SK-N-SH (cell line): ENCODE measurements around the gene TMEM117. TPM values are rescaled to one million over a fixed set of nuclear protein-coding genes. Genes with fewer than 3 reads are reported as not detected.
"Not testable (repeated sequence)": the region's sequence is repeated elsewhere in the genome, so short reads cannot be mapped to it uniquely, and the experiment has no call there.

ENCODE experiments used
- CTCF ChIA-PET: fragments of 300-600, 350-600 bp; formaldehyde crosslinking; extraction: SDS; loops from one replicate; lab custom pipeline; 2021; lab: Yijun Ruan, JAX
- POLR2A ChIA-PET: fragments of 350-600 bp; sonication (Branson Sonifier 250); formaldehyde crosslinking; extraction: SDS; loops from one replicate; lab custom pipeline; 2020; ENCODE audit warnings: antibody characterized with exemption, inconsistent platforms; lab: Yijun Ruan, JAX
- DNase-seq: peaks from one replicate; pipeline ENCODE4 v3.0.0; 2012
- H2AFZ ChIP-seq: fragments of 200-600 bp; sonication (generic); 2 replicates; pipeline ENCODE4 v1.8.1; 2016; ENCODE audit warnings: antibody characterized with exemption, mild to moderate bottlenecking, low read depth
- H3F3A ChIP-seq: fragments of 200-600 bp; sonication (generic); replicated peaks from 2 replicates; pipeline ENCODE3; 2016; ENCODE audit warnings: antibody characterized with exemption, mild to moderate bottlenecking; ENCODE audit not compliant: insufficient read depth
- H3K27ac ChIP-seq, 2 experiments: fragments of 200-500 bp in 1 of 2; fragments of 200-600 bp in 1 of 2; sonication (Bioruptor generic) in 1 of 2; sonication (generic), shearing (Covaris generic) in 1 of 2; 2 replicates each; pipeline versions ENCODE4 v1.5.1 to v1.6.1; 2014 to 2016; ENCODE audit warnings: low read depth in 2 of 2, inconsistent platforms in 1 of 2, low read length in 1 of 2, mild to moderate bottlenecking in 1 of 2, mixed read lengths in 1 of 2
- H3K27me3 ChIP-seq: fragments of 200-600 bp; sonication (generic), shearing (Covaris generic); 2 replicates; pipeline ENCODE4 v1.6.1; 2016; ENCODE audit warnings: mixed run types; ENCODE audit not compliant: insufficient read depth
- H3K36me3 ChIP-seq, 2 experiments: fragments of 200-500 bp in 1 of 2; fragments of 200-600 bp in 1 of 2; sonication (Bioruptor generic) in 1 of 2; sonication (generic) in 1 of 2; replicated peaks in 1 of 2; 2 replicates each; pipeline versions ENCODE3 to v1.5.1; 2014 to 2016; ENCODE audit warnings: low read length in 1 of 2, mild to moderate bottlenecking in 1 of 2; ENCODE audit not compliant: insufficient read depth in 2 of 2, control insufficient read depth in 1 of 2
- H3K4me1 ChIP-seq, 2 experiments: fragments of 200-500 bp in 1 of 2; fragments of 200-600 bp in 1 of 2; sonication (Bioruptor generic) in 1 of 2; sonication (generic), shearing (Covaris generic) in 1 of 2; 2 replicates each; pipeline versions ENCODE4 v1.5.1 to v1.6.1; 2014 to 2016; ENCODE audit warnings: low read depth in 1 of 2, low read length in 1 of 2, mixed run types in 1 of 2; ENCODE audit not compliant: insufficient read depth in 2 of 2, control insufficient read depth in 1 of 2
- H3K4me2 ChIP-seq: fragments of 200-600 bp; sonication (generic), shearing (Covaris generic); 2 replicates; pipeline ENCODE4 v1.6.1; 2017; ENCODE audit warnings: mixed run types
- H3K4me3 ChIP-seq, 2 experiments: fragments of 200-500 bp in 1 of 2; fragments of 200-600 bp in 1 of 2; sonication (Bioruptor generic) in 1 of 2; sonication (generic), shearing (Covaris generic) in 1 of 2; 2 replicates each; pipeline versions ENCODE4 v1.5.1 to v1.8.1; 2014 to 2016; ENCODE audit warnings: low read depth in 2 of 2, inconsistent platforms in 1 of 2, low read length in 1 of 2, mild to moderate bottlenecking in 1 of 2, mixed read lengths in 1 of 2, moderate library complexity in 1 of 2
- H3K79me2 ChIP-seq: fragments of 200-600 bp; sonication (generic); 2 replicates; pipeline ENCODE4 v1.8.1; 2017; ENCODE audit warnings: mild to moderate bottlenecking; ENCODE audit not compliant: insufficient read depth
- H3K9ac ChIP-seq: fragments of 200-600 bp; sonication (generic); 2 replicates; pipeline ENCODE4 v1.6.1; 2017; ENCODE audit warnings: mixed run types
- H3K9me2 ChIP-seq: fragments of 200-600 bp; sonication (generic); 2 replicates; pipeline ENCODE4 v1.6.1; 2017; ENCODE audit warnings: mixed run types
- H3K9me3 ChIP-seq: fragments of 200-600 bp; sonication (generic); 2 replicates; pipeline ENCODE4 v1.6.1; 2017; ENCODE audit warnings: mixed run types, mild to moderate bottlenecking, moderate library complexity
- H4K20me1 ChIP-seq: fragments of 200-600 bp; sonication (generic); 2 replicates; pipeline ENCODE4 v1.6.1; 2017; ENCODE audit warnings: mild to moderate bottlenecking, mixed run types; ENCODE audit not compliant: insufficient read depth
- ELF1 ChIP-seq: IDR thresholded peaks from 2 replicates; pipeline ENCODE4 v1.4.0; 2012
- EP300 ChIP-seq, 2 experiments: IDR thresholded peaks; 2 replicates each; pipeline versions ENCODE4 v1.4.0 to v1.6.1; 2012; ENCODE audit warnings: borderline replicate concordance in 1 of 2, low read depth in 1 of 2, low read length in 1 of 2
- FOXJ3 ChIP-seq: sonication (generic); formaldehyde crosslinking; IDR thresholded peaks from 2 replicates; pipeline ENCODE4 v1.5.1; 2020; ENCODE audit warnings: mild to moderate bottlenecking, missing genetic modification reagents
- GATA2 ChIP-seq: sonication (generic); formaldehyde crosslinking; IDR thresholded peaks from 2 replicates; pipeline ENCODE4 v1.5.0; 2020; ENCODE audit warnings: mild to moderate bottlenecking, missing genetic modification reagents
- MEF2A ChIP-seq: IDR thresholded peaks from 2 replicates; pipeline ENCODE4 v1.4.0; 2012; ENCODE audit warnings: low read depth, borderline replicate concordance
- MXI1 ChIP-seq: IDR thresholded peaks from 2 replicates; pipeline ENCODE4 v1.6.1; 2012; ENCODE audit warnings: mild to moderate bottlenecking, low read depth, low read length, improper control_type of control experiment
- NFIC ChIP-seq: IDR thresholded peaks from 2 replicates; pipeline ENCODE4 v1.4.0; 2012; ENCODE audit warnings: borderline replicate concordance
- NRF1 ChIP-seq: IDR thresholded peaks from 2 replicates; pipeline ENCODE4 v1.6.1; 2012; ENCODE audit warnings: low read depth, mild to moderate bottlenecking, low read length
- POLR2AphosphoS5 ChIP-seq: IDR thresholded peaks from 2 replicates; pipeline ENCODE4 v1.6.1; 2012; ENCODE audit warnings: low read depth, low read length
- RCOR1 ChIP-seq: fragments of 150-350 bp; IDR thresholded peaks from 2 replicates; pipeline ENCODE4 v1.6.1; 2017; ENCODE audit warnings: antibody characterized with exemption, low read length
- RFX5 ChIP-seq: IDR thresholded peaks from 2 replicates; pipeline ENCODE4 v1.6.1; 2012; ENCODE audit warnings: mild to moderate bottlenecking, improper control_type of control experiment, low read length
- SMC3 ChIP-seq: IDR thresholded peaks from 2 replicates; pipeline ENCODE4 v1.6.1; 2012; ENCODE audit warnings: low read depth, low read length, improper control_type of control experiment
- TAF1 ChIP-seq: IDR thresholded peaks from 2 replicates; pipeline ENCODE4 v1.6.1; 2012; ENCODE audit warnings: low read depth, mild to moderate bottlenecking, low read length, moderate library complexity, borderline replicate concordance
- TCF12 ChIP-seq: IDR thresholded peaks from 2 replicates; pipeline ENCODE4 v1.4.0; 2012
- USF1 ChIP-seq: IDR thresholded peaks from 2 replicates; pipeline ENCODE4 v1.4.0; 2012; ENCODE audit warnings: low read depth, borderline replicate concordance
- WGBS: methylation state at CpG from one replicate; pipeline ENCODE4 v1.1.6; 2017; ENCODE audit warnings: low lambda C conversion rate; 5-methylcytosine and 5-hydroxymethylcytosine counted together
- polyA plus RNA-seq, 3 experiments: library from polyadenylated mRNA; depleted of rRNA; stranded (reverse); fragments of >200 nt; gene quantifications; 2 replicates each; pipeline ENCODE4 v1.2.3, GENCODE V29; 2012
- TF ChIP-seq, protein P1 (sequence below): IDR thresholded peaks from 2 replicates; pipeline ENCODE4 v1.6.1; 2012; ENCODE audit warnings: mild to moderate bottlenecking, low read depth, low read length, moderate library complexity

Gene TMEM117
- polyA plus RNA-seq, 1 of the 3 experiments (the other 2 are of a cell fraction): 0.81 TPM

GRCh38 chr12:43842259-43842658 is 6.4 kb downstream of the TMEM117 start:
- DNase-seq: no peak
- WGBS: 90% methylated on average over 1 of the region's 1 CpG

GRCh38 chr12:43847425-43848225 is 11.7 kb downstream of the TMEM117 start:
- H3K4me1 ChIP-seq, POLR2A ChIA-PET, H3K36me3 ChIP-seq, H3K79me2 ChIP-seq, H3K9me3 ChIP-seq, DNase-seq, H3K27ac ChIP-seq, H3K4me3 ChIP-seq, H3K27me3 ChIP-seq, H3K4me2 ChIP-seq, H4K20me1 ChIP-seq, H3F3A ChIP-seq, CTCF ChIA-PET, H2AFZ ChIP-seq, H3K9ac ChIP-seq, H3K9me2 ChIP-seq: not testable (repeated sequence)
- WGBS: 79% methylated on average over 4 of the region's 4 CpGs

More at GRCh38 chr12:43842259-43842658, 6.4 kb downstream of the TMEM117 start:
- Histone ChIP-seq H3K79me2 (no peaks in the 10 kb centered on the region), H3K27me3 (no peaks in the 10 kb centered on the region), H2AFZ (no peak overlapping the region), H3K9me3 (no peaks in the 10 kb centered on the region), H3K9me2 (no peaks in the 10 kb centered on the region), H3K4me1 (peaks cover 0 to 5% of the 10 kb centered on the region in 2 experiments; a peak in 1 of 4 replicates), H4K20me1 (no peaks in the 10 kb centered on the region), H3K4me3 (no peak overlapping the region), H3F3A (no peaks in the 10 kb centered on the region), H3K27ac (no peak overlapping the region), H3K9ac (no peak overlapping the region), H3K36me3 (no peaks in the 10 kb centered on the region), H3K4me2 (no peak overlapping the region)
- TF ChIP-seq, protein P1, sequence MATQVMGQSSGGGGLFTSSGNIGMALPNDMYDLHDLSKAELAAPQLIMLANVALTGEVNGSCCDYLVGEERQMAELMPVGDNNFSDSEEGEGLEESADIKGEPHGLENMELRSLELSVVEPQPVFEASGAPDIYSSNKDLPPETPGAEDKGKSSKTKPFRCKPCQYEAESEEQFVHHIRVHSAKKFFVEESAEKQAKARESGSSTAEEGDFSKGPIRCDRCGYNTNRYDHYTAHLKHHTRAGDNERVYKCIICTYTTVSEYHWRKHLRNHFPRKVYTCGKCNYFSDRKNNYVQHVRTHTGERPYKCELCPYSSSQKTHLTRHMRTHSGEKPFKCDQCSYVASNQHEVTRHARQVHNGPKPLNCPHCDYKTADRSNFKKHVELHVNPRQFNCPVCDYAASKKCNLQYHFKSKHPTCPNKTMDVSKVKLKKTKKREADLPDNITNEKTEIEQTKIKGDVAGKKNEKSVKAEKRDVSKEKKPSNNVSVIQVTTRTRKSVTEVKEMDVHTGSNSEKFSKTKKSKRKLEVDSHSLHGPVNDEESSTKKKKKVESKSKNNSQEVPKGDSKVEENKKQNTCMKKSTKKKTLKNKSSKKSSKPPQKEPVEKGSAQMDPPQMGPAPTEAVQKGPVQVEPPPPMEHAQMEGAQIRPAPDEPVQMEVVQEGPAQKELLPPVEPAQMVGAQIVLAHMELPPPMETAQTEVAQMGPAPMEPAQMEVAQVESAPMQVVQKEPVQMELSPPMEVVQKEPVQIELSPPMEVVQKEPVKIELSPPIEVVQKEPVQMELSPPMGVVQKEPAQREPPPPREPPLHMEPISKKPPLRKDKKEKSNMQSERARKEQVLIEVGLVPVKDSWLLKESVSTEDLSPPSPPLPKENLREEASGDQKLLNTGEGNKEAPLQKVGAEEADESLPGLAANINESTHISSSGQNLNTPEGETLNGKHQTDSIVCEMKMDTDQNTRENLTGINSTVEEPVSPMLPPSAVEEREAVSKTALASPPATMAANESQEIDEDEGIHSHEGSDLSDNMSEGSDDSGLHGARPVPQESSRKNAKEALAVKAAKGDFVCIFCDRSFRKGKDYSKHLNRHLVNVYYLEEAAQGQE: no peak
- TF ChIP-seq EP300 (IDR thresholded peaks at IDR 0.05; ENCODE audit: borderline replicate concordance in 1 of 2, low read depth in 1 of 2, low read length in 1 of 2) (no peak), NFIC (no peak), RFX5 (no peak), TAF1 (no peak), ELF1 (no peak), GATA2 (no peak), RCOR1 (no peak), SMC3 (no peak), NRF1 (no peak), USF1 (no peak), TCF12 (no peak), POLR2AphosphoS5 (no peak), MXI1 (no peak), FOXJ3 (no peak), MEF2A (no peak)
- POLR2A ChIA-PET: no interaction called here
- CTCF ChIA-PET: no interaction called here
